Uterus (tissue), 4 donors: Measurements from ENCODE around the gene FAM184A. TPM values are rescaled to one million over a fixed set of nuclear protein-coding genes. Genes with fewer than 3 reads are reported as not detected.

Experiments
- DNase-seq, 2 donors: peaks; one replicate each; pipeline ENCODE4 v3.0.0-alpha.2; 2019 to 2020
- H3K27ac ChIP-seq, 2 donors: fragments of 200-600 bp; sonication (generic); 1 replicate in 1 of 2; 2 replicates in 1 of 2; pipeline ENCODE4 v1.5.1; 2016 to 2018
- H3K27me3 ChIP-seq, 2 donors: fragments of 200-600 bp; sonication (generic); one replicate each; pipeline ENCODE4 v1.5.1; 2018 to 2019; ENCODE audit warnings: control low read depth in 1 of 2
- H3K36me3 ChIP-seq, 2 donors: fragments of 200-600 bp; sonication (generic); one replicate each; pipeline ENCODE4 v1.5.1; 2019; ENCODE audit warnings: control low read depth in 1 of 2
- H3K4me1 ChIP-seq, 2 donors: fragments of 200-600 bp; sonication (generic); one replicate each; pipeline ENCODE4 v1.5.1; 2018 to 2019; ENCODE audit warnings: control low read depth in 1 of 2
- H3K4me3 ChIP-seq, 2 donors: fragments of 200-600 bp; sonication (generic); 1 replicate in 1 of 2; 2 replicates in 1 of 2; pipeline ENCODE4 v1.5.1; 2018 to 2019; ENCODE audit warnings: mild to moderate bottlenecking in 1 of 2
- H3K9me3 ChIP-seq, 2 donors: fragments of 200-600 bp; sonication (generic); one replicate each; pipeline ENCODE4 v1.5.1; 2019; ENCODE audit warnings: control low read depth in 1 of 2
- POLR2A ChIP-seq, 2 donors: fragments of 450-650 bp; IDR thresholded peaks; one replicate each; pipeline ENCODE4 v1.6.1; 2016; ENCODE audit warnings: antibody characterized with exemption in 2 of 2, mild to moderate bottlenecking in 1 of 2, moderate library complexity in 1 of 2
- intact Hi-C: fragments of 100-400 bp; cut with DNase I; formaldehyde crosslinking; loops from one replicate; pipeline ENCODE4 v1.15.1; 2023; ENCODE audit warnings: low total_unique reads
- total RNA-seq, 4 donors: library from RNA; depleted of rRNA in 3 of 4; stranded (reverse); fragments of >200 nt in 3 of 4; gene quantifications; one replicate each; pipeline versions ENCODE4 v1.1.0 to v1.2.4, GENCODE V29; 2014 to 2023
- TF ChIP-seq, protein P1 (sequence below), 4 experiments: fragments of 200-600 bp in 2 of 4; fragments of 450-650 bp in 2 of 4; sonication (generic) in 2 of 4; IDR thresholded peaks; one replicate each; pipeline ENCODE4 v1.5.1; 2016 to 2019; ENCODE audit warnings: antibody characterized with exemption in 4 of 4, mild to moderate bottlenecking in 2 of 4, moderate library complexity in 1 of 4
- donor health status: DM: yes; HTN: yes; CAD: no.

FAM184A gene
- total RNA-seq, 4 donors from 2014 or later, result 1.8 to 9.5 (median 5.1) TPM

DNA sequence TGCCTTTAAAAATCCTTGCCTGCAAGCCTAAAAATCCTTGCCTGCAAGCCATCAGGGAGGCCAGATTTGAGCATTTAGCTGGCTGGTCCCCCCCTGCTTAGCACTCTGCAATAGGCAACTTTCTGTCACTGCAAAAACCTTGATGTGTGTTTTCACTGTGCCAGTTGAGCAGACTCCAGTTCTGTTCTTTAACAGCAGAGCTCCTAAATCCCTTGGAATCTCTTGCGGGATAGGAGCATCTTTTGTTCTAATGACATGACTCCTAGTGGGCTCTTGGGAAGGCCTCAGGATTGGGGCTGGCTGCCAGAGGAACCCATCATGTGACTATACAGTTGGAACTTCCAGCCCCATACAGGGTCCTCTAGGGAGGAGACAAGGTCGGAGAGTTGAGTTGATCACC lies 50.4 kb downstream of the FAM184A start:
- H3K27me3 ChIP-seq, result no peaks in the 10 kb centered on the region
- no peak for DNase-seq
- H3K27ac ChIP-seq, result no peak overlapping the region
- H3K4me3 ChIP-seq, result no peak overlapping the region
- TF ChIP-seq, protein P1, sequence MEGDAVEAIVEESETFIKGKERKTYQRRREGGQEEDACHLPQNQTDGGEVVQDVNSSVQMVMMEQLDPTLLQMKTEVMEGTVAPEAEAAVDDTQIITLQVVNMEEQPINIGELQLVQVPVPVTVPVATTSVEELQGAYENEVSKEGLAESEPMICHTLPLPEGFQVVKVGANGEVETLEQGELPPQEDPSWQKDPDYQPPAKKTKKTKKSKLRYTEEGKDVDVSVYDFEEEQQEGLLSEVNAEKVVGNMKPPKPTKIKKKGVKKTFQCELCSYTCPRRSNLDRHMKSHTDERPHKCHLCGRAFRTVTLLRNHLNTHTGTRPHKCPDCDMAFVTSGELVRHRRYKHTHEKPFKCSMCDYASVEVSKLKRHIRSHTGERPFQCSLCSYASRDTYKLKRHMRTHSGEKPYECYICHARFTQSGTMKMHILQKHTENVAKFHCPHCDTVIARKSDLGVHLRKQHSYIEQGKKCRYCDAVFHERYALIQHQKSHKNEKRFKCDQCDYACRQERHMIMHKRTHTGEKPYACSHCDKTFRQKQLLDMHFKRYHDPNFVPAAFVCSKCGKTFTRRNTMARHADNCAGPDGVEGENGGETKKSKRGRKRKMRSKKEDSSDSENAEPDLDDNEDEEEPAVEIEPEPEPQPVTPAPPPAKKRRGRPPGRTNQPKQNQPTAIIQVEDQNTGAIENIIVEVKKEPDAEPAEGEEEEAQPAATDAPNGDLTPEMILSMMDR (IDR thresholded peaks at IDR 0.05), result no peak
- TF ChIP-seq POLR2A (IDR thresholded peaks at IDR 0.05), result no peak
- no peaks in the 10 kb centered on the region for H3K9me3 ChIP-seq
- intact Hi-C loops, result no loop called here
- no peaks in the 10 kb centered on the region for H3K4me1 ChIP-seq
- no peaks in the 10 kb centered on the region for H3K36me3 ChIP-seq

DNA sequence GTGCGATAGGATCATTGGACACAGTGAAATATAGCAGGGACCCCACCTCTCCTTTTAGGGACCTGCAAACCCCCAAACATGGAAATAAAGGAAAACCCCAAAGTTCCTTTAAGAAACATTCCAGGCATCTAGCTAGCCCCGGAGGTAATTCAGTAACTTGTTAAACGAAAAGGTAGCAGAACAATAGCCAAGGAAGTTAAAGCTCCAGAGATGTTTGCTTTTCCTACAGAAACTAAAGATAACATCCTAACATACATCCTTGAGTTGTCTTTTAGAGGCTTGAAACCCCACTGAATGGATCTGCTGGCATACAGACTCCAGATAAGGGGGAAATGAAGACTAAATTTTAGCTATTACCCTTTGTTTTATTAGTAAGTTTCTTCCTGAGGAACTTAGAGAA lies 51.0 kb downstream of the FAM184A start:
- TF ChIP-seq, protein P1 (IDR thresholded peaks at IDR 0.05), result no peak
- TF ChIP-seq POLR2A (IDR thresholded peaks at IDR 0.05), result no peak
- no peak overlapping the region for H3K27ac ChIP-seq
- DNase-seq, result no peak
- no peaks in the 10 kb centered on the region for H3K4me1 ChIP-seq
- no peaks in the 10 kb centered on the region for H3K27me3 ChIP-seq
- intact Hi-C loops, result no loop called here
- H3K36me3 ChIP-seq, result no peaks in the 10 kb centered on the region
- H3K9me3 ChIP-seq, result no peaks in the 10 kb centered on the region
- no peak overlapping the region for H3K4me3 ChIP-seq

DNA sequence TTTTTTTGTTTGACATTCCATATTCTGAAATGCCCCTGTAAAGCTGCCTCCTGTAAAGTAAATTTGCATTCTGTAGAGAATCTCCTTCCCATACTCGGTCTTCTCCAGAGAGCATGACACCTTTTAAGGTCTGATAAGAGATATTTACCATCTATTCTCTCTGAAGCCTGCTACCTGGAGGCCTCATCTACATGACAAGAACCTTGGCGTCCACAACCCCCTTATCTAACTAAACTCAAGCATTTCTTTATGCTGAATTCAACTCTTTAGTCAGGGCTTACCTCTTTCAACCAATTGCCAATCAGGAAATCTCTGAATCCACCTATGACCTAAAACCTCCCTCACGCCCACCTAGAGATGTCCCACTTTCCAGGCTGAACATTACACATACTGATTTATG lies 51.6 kb downstream of the FAM184A start:
- no peaks in the 10 kb centered on the region for H3K36me3 ChIP-seq
- TF ChIP-seq, protein P1 (IDR thresholded peaks at IDR 0.05), result no peak
- TF ChIP-seq POLR2A (IDR thresholded peaks at IDR 0.05), result no peak
- no peaks in the 10 kb centered on the region for H3K9me3 ChIP-seq
- no peak for DNase-seq
- no peaks in the 10 kb centered on the region for H3K4me1 ChIP-seq
- no peak overlapping the region for H3K27ac ChIP-seq
- intact Hi-C loops, result no loop called here
- H3K27me3 ChIP-seq, result no peaks in the 10 kb centered on the region
- H3K4me3 ChIP-seq, result no peak overlapping the region

DNA sequence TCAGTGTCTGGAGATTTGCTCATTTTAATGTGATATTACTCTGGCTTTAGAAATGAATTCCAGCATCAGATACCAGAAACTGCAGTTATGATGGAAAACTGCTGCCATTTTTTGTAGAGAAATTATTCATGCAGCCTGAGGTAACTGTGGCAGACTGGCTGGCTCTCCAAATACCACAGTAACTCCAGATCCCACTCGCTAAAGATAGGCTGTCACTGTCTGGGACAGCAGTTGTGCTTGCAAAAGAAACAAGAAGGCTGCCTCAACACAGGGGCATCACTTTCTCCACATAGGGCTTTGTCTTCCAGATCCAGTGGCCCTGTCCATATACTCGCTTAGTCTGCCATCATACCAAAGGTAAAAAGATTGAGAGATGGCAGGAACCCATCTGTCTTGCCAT lies 52.7 kb downstream of the FAM184A start:
- intact Hi-C loops, result no loop called here
- TF ChIP-seq POLR2A (IDR thresholded peaks at IDR 0.05), result no peak
- TF ChIP-seq, protein P1 (IDR thresholded peaks at IDR 0.05), result no peak
- DNase-seq, result no peak

DNA sequence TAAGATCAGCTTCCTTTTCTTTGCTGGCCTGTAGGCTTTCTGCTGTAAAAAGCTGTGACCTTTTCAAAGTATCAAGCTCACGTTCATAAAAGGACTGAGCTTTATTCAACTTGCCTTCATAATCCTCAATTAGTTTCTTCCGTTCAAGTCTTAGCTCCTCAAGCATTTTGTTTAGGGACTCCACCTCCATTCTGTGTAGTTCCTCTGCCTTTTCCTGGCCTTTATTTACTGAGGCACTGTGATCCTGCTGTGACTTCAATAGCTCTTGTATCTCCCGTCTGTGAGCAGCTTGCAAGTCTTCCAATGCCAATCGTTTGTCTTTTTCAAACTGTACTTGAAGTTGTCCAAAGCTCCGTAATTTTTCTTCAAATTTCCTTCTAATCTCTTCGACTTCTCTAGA lies 54.4 kb downstream of the FAM184A start:
- intact Hi-C loops, result no loop called here
- no peak for DNase-seq
- no peaks in the 10 kb centered on the region for H3K4me1 ChIP-seq
- no peak for TF ChIP-seq POLR2A (IDR thresholded peaks at IDR 0.05)
- TF ChIP-seq, protein P1 (IDR thresholded peaks at IDR 0.05), result no peak
- H3K27ac ChIP-seq, result no peak overlapping the region
- H3K27me3 ChIP-seq, result no peaks in the 10 kb centered on the region
- no peak overlapping the region for H3K4me3 ChIP-seq
- H3K9me3 ChIP-seq, result no peaks in the 10 kb centered on the region
- no peaks in the 10 kb centered on the region for H3K36me3 ChIP-seq

More for the DNA sequence above, 52.7 kb downstream of the FAM184A start:
- Histone ChIP-seq H3K27me3 (no peaks in the 10 kb centered on the region), H3K4me1 (no peaks in the 10 kb centered on the region), H3K27ac (no peak overlapping the region), H3K4me3 (no peak overlapping the region), H3K36me3 (no peaks in the 10 kb centered on the region), H3K9me3 (no peaks in the 10 kb centered on the region)
